T-helper 1 cell treated with Interleukin-12 subunit alpha and Interleukin-12 subunit beta and Interleukin-4 antibody, amounts not matched to agents 30 μg/mL and 1 μg/mL, for 36 hours (primary cell): Measurements from ENCODE around the gene CA10.

Source experiments
- H3K27ac Mint-ChIP-seq: one replicate; pipeline ENCODE4 v1.8.0; 2021; ENCODE audit warnings: mild to moderate bottlenecking, mixed read lengths
- H3K27me3 Mint-ChIP-seq: one replicate; pipeline ENCODE4 v1.8.0; 2021; ENCODE audit warnings: low read depth, mixed read lengths
- H3K36me3 Mint-ChIP-seq: one replicate; pipeline ENCODE4 v1.8.0; 2021; ENCODE audit warnings: low read depth, mixed read lengths
- H3K4me1 Mint-ChIP-seq: one replicate; pipeline ENCODE4 v1.8.0; 2021; ENCODE audit warnings: low read depth, mixed read lengths
- H3K4me3 Mint-ChIP-seq: one replicate; pipeline ENCODE4 v1.8.0; 2021; ENCODE audit warnings: mild to moderate bottlenecking, moderate library complexity, mixed read lengths
- H3K9me3 Mint-ChIP-seq: one replicate; pipeline ENCODE4 v1.8.0; 2021; ENCODE audit warnings: mixed read lengths

Gene CA10

DNA sequence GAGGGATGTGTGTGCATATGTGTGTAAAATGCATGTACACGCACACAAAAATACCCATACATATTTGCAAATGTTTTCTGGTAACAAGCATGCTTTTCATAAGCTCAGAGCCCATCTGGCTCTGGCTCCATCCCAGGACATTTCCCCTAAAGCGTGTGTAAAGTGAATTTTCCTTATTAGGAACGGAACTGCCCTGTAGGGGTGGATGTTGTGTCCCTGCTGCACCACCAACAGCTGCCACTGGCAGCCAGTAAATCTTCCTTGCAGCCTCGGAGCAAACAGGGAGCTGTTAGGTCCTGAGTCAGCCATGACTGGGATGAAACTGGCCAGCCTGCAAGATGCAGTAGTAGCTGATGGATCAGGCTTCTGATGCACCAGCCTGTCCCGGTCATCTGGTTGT is 504.6 kb downstream of the CA10 start:
- Mint-ChIP-seq H3K27ac (no peak overlapping the region), H3K4me1 (no peaks in the 10 kb centered on the region), H3K9me3 (no peaks in the 10 kb centered on the region), H3K36me3 (no peaks in the 10 kb centered on the region), H3K27me3 (peaks cover 11% of the 10 kb centered on the region), H3K4me3 (no peak overlapping the region)

DNA sequence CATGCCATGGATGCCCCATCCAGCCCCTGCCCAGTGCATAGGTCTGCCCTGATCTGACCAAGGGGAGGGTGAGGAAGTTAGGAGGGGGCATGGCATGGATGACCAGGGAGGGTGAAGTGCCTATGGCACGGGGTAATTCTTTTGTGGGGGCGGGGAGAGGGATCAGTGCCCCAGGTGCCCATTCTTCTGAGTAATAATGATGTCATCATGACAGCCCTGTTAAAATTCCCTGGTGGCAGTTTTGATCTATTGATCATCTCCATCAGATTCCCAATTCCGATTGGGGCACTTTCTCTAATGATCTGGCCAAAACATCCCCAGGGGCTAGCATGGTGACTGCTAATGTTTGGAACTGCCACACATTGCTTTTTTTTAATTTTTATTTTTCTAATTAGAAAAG is 506.0 kb downstream of the CA10 start:
- no peak overlapping the region for H3K27ac Mint-ChIP-seq
- H3K36me3 Mint-ChIP-seq, result no peaks in the 10 kb centered on the region
- peaks cover 4% of the 10 kb centered on the region for H3K27me3 Mint-ChIP-seq
- no peak overlapping the region for H3K4me3 Mint-ChIP-seq
- no peaks in the 10 kb centered on the region for H3K4me1 Mint-ChIP-seq
- H3K9me3 Mint-ChIP-seq, result no peaks in the 10 kb centered on the region

DNA sequence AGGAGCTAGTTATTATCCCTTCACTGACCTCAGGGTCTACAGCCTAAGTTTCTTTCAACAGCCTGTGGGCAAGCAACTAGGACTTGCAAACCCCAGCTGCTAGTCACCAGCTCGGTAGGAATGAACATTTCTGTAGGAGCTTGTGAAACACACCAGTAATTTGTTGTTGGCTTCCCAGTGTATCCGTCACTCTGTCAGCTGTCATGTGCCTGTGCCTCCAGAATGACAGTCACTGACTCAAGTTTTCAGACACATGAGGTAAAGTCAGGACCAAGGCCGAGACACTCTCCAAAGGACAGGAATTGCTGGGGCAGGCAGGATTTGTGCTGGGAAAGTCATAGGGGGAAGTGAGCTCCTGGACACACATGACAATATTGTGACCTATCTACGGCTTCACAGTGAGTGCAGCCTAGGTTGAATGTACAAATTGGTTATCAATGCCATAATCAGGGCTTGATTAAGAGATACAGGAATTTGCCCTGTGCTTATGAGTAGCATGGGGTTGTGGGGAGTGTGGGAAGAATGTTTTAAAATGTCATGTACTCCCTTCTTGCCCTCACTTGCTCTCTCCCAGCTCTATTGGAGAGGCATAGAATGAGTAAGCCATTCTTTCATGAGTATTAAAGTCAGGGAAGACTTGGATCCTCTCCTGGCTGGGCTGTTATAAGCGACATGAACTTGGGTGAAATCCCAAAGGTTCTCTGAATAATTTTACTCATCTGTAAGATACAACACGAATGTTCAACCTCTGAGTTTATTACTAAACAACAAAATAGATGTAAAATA is 506.8 kb downstream of the CA10 start:
- no peak overlapping the region for H3K27ac Mint-ChIP-seq
- no peaks in the 10 kb centered on the region for H3K4me1 Mint-ChIP-seq
- no peaks in the 10 kb centered on the region for H3K9me3 Mint-ChIP-seq
- H3K4me3 Mint-ChIP-seq, result no peak overlapping the region
- peaks cover 2% of the 10 kb centered on the region for H3K27me3 Mint-ChIP-seq
- H3K36me3 Mint-ChIP-seq, result no peaks in the 10 kb centered on the region

DNA sequence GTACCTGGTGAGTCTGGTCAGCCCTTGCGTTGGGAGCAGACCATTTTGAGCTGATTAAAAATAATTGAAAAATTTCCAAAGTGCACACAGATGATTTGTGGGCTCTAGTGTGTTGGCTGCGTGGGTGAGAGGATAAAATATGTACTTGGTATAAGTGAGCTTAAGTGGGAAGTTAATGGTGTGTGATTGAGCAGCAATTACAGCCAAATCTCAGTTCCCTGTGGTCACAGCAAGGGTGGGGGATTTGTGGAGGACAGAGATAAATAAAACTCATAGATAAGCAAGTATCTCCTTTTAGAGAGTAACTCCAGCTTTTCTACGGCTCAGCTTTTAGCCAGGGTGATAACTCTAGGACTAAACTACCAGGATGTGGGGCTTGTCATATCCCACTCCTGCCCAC is 507.7 kb downstream of the CA10 start:
- H3K4me1 Mint-ChIP-seq, result no peaks in the 10 kb centered on the region
- H3K27ac Mint-ChIP-seq, result no peak overlapping the region
- H3K27me3 Mint-ChIP-seq, result peaks cover 2% of the 10 kb centered on the region
- H3K4me3 Mint-ChIP-seq, result no peak overlapping the region
- no peaks in the 10 kb centered on the region for H3K36me3 Mint-ChIP-seq
- no peaks in the 10 kb centered on the region for H3K9me3 Mint-ChIP-seq

DNA sequence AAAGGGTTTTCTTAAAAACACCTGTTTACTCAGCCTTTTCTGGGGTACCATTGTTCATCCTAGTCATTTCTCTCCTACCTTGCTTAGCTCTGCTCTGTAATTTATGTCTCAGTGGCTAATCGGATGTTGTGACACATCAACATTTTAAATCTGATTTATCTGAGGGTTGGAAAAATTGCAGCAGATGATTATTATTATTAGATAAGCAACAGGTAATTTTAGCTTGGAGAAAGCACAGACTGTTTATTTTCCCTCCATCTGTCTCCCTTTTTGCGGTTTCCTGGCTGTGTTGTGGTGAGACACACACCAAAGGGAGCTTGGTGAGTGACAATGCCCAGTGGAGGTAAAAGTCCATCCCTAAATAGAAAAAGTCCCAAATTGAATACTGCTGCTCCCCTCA is 508.3 kb downstream of the CA10 start:
- H3K27ac Mint-ChIP-seq, result no peak overlapping the region
- H3K9me3 Mint-ChIP-seq, result no peaks in the 10 kb centered on the region
- H3K36me3 Mint-ChIP-seq, result no peaks in the 10 kb centered on the region
- no peak overlapping the region for H3K4me3 Mint-ChIP-seq
- peaks cover 2% of the 10 kb centered on the region for H3K27me3 Mint-ChIP-seq
- H3K4me1 Mint-ChIP-seq, result no peaks in the 10 kb centered on the region

DNA sequence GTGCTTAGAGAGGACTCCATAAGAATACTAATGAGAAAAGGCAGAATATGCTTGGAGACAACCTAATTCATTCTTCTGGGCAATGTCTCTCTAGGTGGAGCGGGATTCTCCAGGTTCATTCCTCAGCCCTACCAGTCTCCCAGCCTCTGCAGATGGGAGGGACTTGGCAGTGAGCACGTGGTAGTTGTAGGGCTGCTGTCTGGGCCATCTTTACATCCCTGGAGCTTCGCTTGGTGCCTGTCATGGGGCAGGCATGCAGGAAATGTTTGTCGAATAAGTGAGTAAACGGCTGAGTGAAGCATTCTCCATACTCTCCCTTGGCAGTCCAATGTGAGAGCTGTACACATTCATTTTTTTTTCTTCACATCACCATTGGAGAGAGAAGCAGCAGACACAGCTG is 510.7 kb downstream of the CA10 start:
- H3K27me3 Mint-ChIP-seq, result peaks cover 7% of the 10 kb centered on the region
- no peak overlapping the region for H3K27ac Mint-ChIP-seq
- no peaks in the 10 kb centered on the region for H3K36me3 Mint-ChIP-seq
- H3K9me3 Mint-ChIP-seq, result no peaks in the 10 kb centered on the region
- H3K4me3 Mint-ChIP-seq, result no peak overlapping the region
- H3K4me1 Mint-ChIP-seq, result no peaks in the 10 kb centered on the region

DNA sequence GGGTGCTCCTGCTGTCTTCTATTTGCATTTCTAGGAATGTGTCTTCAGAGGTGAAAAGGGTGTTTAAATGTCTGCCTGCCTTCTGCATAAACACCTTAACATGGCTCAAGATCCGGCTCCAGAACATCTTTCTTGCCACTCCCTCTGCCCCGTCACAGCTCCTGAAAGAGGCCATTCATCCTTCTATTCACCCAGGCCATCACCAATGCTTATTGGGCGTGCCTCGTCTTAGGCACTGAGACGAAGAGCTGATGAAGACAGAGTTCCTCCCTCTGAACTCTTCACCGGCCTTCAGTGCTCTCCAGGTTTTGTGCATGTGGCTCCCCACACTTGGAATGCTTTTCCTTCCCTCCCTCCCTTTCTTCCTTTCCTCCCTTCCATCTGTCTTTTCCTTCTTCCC is 511.4 kb downstream of the CA10 start:
- Mint-ChIP-seq H3K27ac (no peak overlapping the region), H3K4me3 (no peak overlapping the region), H3K9me3 (no peaks in the 10 kb centered on the region), H3K36me3 (no peaks in the 10 kb centered on the region), H3K27me3 (peaks cover 9% of the 10 kb centered on the region), H3K4me1 (no peaks in the 10 kb centered on the region)

DNA sequence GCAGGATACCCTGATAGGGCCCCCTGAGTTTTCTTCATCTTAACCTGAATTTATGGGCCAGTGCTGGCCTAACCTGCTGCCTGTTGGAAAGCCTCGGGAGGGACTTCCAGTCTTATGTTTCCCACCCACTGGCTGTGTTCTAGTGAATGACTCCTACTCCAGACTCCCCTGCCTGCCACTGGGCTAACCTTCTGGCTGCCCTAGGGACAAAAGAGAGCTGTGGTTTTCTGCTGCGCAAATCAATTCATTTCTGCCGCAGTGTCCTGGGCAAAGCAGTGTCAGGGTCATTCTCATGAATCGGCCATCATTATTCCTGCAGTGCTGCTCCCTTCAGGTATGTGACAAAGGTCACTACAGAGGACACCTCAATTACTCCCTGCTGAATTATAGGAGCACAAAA is 512.0 kb downstream of the CA10 start:
- Mint-ChIP-seq H3K36me3 (no peaks in the 10 kb centered on the region), H3K4me3 (no peak overlapping the region), H3K4me1 (no peaks in the 10 kb centered on the region), H3K27me3 (peaks cover 10% of the 10 kb centered on the region), H3K9me3 (no peaks in the 10 kb centered on the region), H3K27ac (no peak overlapping the region)

DNA sequence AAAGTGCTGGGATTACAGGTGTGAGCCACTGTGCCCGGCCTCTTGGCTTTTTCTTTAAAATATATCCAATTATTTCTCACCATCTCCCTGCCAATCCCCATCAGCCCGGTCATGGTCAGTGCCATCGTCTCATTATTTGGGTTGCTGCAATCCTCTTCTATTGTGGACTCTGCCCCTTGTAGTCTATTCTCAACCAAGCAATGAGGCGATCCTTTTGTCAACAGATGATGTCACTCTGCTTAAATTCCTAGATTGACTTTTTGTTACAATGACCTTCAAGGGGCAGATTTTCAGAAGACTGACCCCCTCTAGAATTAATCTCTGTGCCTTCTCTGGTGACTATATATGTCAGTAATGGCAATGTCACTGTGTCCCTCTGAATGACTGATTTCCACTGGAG is 513.5 kb downstream of the CA10 start:
- H3K4me3 Mint-ChIP-seq, result no peak overlapping the region
- no peaks in the 10 kb centered on the region for H3K36me3 Mint-ChIP-seq
- no peak overlapping the region for H3K27ac Mint-ChIP-seq
- peaks cover 10% of the 10 kb centered on the region for H3K27me3 Mint-ChIP-seq
- no peaks in the 10 kb centered on the region for H3K4me1 Mint-ChIP-seq
- H3K9me3 Mint-ChIP-seq, result no peaks in the 10 kb centered on the region

DNA sequence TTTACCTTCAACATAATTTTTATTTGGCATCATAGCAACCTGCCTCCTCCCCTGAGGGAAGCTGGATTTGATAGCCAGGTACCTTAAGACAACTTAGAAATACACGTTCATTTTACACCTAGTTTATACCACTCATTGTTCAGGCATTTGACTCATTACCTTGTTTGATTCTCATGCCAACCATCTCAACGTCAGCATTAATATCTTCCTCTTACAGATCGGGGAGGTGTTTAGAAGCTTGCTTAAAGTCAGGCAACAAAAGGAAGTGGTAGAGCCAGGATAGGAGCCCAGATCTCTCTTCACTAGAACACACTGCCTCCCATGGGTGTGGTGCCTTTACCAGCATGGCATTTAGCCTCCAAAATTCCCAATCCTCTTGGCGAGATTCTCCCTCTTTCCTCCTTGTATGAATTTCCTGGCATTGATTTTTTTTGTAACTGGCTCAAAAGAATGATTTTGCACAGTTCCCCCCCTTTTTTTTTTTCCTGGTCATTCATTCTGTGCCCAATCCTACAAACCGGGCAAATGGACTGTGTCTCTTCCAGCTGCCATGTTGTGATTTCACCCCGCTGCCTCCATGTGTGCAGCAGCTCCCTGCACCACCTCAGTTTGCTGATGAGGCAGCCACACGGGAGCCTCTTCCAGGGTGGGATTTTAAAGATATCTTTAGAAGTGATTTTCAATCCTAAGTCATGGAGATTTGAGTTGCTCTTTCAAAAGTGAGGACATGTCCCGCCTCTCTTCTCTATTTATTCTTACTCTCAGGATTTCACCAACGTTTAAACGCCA is 514.6 kb downstream of the CA10 start:
- H3K27me3 Mint-ChIP-seq, result peaks cover 10% of the 10 kb centered on the region
- no peak overlapping the region for H3K4me3 Mint-ChIP-seq
- no peaks in the 10 kb centered on the region for H3K4me1 Mint-ChIP-seq
- no peaks in the 10 kb centered on the region for H3K9me3 Mint-ChIP-seq
- H3K36me3 Mint-ChIP-seq, result no peaks in the 10 kb centered on the region
- no peak overlapping the region for H3K27ac Mint-ChIP-seq

DNA sequence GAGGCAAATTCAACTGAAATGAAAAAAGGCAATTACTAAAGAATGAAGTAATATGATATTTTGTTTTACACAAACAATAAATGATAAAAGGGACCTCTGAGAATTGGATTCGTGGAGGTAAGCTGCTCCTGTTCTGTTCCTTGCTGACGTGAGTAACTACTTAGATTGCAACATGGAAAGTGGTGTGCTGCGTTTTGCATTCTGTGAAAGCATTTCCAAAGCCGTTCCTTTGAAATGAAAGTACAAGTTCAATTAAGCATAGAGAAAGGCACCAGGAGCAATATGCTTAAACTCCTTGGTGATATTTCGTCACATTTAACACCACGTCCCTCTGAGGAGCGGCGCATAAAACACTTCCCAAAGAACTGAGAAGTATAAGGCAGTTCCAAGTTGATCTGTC is 516.5 kb downstream of the CA10 start:
- H3K27ac Mint-ChIP-seq, result no peak overlapping the region
- no peaks in the 10 kb centered on the region for H3K4me1 Mint-ChIP-seq
- H3K27me3 Mint-ChIP-seq, result peaks cover 10% of the 10 kb centered on the region
- no peaks in the 10 kb centered on the region for H3K36me3 Mint-ChIP-seq
- H3K9me3 Mint-ChIP-seq, result no peaks in the 10 kb centered on the region
- H3K4me3 Mint-ChIP-seq, result no peak overlapping the region

DNA sequence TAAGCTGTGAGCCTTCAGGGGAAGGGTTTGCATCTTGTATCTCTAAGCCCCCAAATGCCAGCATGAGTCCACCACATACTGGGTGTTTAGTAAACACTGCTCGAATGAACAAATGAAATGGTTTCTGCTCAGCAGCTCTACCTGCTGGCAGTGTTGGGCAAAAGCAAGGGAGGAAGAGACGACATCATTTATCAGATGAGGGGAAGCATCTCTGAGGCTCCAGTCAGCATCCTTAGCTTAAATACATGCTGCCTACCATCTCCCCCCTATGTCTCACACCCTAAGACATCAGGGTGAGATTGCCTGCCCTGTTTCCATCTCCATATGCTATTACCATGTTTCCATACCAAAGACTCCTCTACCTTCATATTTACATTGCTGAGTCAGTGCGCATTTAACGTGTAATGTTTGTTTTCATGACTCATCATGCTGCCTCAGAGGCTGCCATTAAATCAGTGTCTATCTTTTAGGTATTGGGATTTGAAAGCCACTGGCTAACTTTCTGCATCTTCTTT is 518.3 kb downstream of the CA10 start:
- no peak overlapping the region for H3K27ac Mint-ChIP-seq
- H3K27me3 Mint-ChIP-seq, result peaks cover 10% of the 10 kb centered on the region
- no peaks in the 10 kb centered on the region for H3K36me3 Mint-ChIP-seq
- H3K9me3 Mint-ChIP-seq, result no peaks in the 10 kb centered on the region
- no peaks in the 10 kb centered on the region for H3K4me1 Mint-ChIP-seq
- no peak overlapping the region for H3K4me3 Mint-ChIP-seq

DNA sequence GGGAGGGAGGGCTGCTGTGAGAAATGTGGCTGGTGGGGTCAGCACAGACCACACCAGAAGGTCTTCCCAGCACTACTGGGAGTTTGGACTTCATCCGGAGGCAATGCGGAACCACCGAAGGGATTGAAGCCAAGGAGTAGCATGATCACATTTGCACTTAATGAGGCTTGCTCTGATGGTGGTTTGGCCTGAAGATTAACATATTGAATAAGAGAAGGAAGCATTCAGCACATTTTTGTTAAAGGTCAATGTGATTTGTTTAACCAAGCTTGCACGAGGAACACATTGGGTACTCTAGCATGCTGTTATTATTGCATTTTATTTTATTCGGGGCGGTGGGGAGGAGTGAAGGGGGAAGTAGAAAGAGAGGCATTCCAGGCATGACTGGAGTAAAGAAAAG is 519.5 kb downstream of the CA10 start:
- no peaks in the 10 kb centered on the region for H3K36me3 Mint-ChIP-seq
- no peak overlapping the region for H3K27ac Mint-ChIP-seq
- H3K27me3 Mint-ChIP-seq, result peaks cover 9% of the 10 kb centered on the region

DNA sequence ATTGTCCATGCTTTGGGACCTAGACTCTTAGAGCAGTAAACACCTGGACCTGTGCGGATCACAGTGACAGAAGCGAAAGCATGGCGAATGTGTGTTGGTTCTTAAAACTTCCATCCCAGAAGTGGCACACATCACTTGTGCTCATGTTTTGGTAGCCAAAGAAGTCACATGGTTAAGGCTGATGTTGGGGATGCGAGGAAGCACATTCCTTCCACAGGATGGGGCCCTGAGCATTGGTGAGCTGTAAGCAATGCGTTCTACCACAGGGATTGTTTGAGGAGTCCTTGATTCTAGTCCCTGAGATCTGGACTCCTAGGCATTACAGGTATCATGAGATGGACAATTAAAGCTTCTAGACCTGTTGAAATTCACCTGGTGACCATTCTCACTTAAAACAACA is 522.2 kb downstream of the CA10 start:
- Mint-ChIP-seq H3K36me3 (no peaks in the 10 kb centered on the region), H3K9me3 (no peaks in the 10 kb centered on the region), H3K4me1 (no peaks in the 10 kb centered on the region), H3K27ac (no peak overlapping the region), H3K4me3 (no peak overlapping the region), H3K27me3 (no peaks in the 10 kb centered on the region)

More for the DNA sequence above, 519.5 kb downstream of the CA10 start:
- Mint-ChIP-seq H3K4me3 (no peak overlapping the region), H3K9me3 (no peaks in the 10 kb centered on the region), H3K4me1 (no peaks in the 10 kb centered on the region)

DNA sequence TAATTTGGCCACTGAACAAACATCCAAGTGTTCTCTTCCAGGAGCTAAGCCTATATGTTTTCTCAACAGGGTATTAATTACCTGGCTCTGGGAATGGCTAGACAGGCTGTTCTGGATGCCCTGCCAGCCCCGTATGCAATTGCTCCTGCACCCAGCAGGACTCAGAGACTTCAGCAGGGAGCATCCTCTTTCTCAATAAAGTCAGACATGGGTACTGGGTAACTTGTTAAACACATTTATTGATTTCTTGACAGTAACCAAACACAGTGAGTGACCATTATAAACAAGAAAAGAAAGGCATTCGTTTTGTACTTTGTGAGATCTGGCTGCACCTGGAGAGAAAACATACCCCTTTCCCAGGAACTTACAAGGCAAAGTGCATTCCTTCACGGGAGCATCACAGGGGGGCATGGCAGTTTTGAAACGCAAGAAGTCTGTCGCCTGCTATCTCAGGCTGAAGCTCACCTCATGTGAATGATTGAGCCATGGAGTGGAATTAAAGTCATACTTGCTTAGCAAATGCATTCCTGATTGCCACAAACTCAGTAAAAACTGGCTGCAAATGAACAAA is 528.3 kb downstream of the CA10 start:
- H3K27ac Mint-ChIP-seq, result no peak overlapping the region
- H3K4me1 Mint-ChIP-seq, result no peaks in the 10 kb centered on the region
- H3K9me3 Mint-ChIP-seq, result no peaks in the 10 kb centered on the region
- H3K27me3 Mint-ChIP-seq, result peaks cover 4% of the 10 kb centered on the region
- H3K4me3 Mint-ChIP-seq, result no peak overlapping the region
- H3K36me3 Mint-ChIP-seq, result no peaks in the 10 kb centered on the region
